RWPE1 (cell line): ENCODE measurements around the gene GBGT1.
"Not testable (repeated sequence)": the region's sequence is repeated elsewhere in the genome, so short reads cannot be mapped to it uniquely, and the experiment has no call there.

Experiments
- CTCF ChIA-PET: fragments of 350-600 bp; sonication (Branson Sonifier 250); formaldehyde crosslinking; extraction: SDS; loops from one replicate; lab custom pipeline; 2021; lab: Yijun Ruan, JAX
- POLR2A ChIA-PET: fragments of 400-600 bp; formaldehyde crosslinking; extraction: SDS; loops from one replicate; lab custom pipeline; 2020; ENCODE audit warnings: antibody characterized with exemption; ENCODE audit not compliant: low non-redundant PET; lab: Yijun Ruan, JAX
- DNase-seq: peaks from one replicate; pipeline ENCODE4 v3.0.0; 2012; ENCODE audit warnings: low spot score
- H3K27ac ChIP-seq: fragments of 450-650 bp; 2 replicates; pipeline ENCODE4 v1.5.1; 2017
- TF ChIP-seq, protein P1 (sequence below): fragments of 450-650 bp; conservative IDR thresholded peaks from 2 replicates; pipeline ENCODE4 v1.5.1; 2017; ENCODE audit warnings: low read depth, mild to moderate bottlenecking

GBGT1 gene

DNA sequence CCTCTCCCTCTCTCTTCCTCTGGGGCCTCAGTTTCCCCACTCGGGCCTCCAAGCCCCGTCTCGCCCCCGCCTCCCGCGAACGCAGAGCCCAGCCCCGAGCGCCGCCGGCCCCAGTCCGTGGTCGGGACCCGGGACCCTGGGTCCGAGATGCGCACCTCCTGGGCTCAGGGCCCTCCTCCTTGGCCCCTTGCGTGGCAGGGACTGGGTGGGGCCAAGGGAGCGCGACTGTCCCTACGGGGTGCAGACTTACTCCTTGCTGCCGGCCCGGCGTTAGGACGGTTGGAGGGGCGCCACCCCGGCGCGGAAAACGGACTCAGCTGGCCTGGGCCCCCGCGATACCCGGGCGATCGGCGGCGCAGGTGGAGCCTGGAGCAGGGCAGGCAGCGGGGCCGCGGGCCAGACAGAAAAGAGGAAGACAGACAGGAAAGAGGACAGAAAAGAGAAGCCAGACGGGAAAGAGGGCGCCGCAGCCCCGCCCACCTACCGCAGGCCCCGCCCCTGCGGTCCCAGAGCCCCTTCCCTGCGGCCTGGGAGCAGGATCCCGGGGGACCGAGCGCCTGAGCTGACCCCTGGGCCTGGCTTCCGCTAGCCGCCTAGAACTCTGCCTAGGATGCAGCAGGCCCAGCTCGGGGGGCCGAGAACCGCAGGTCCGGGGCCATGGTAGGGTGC lies at the start of gene GBGT1:
Gene GBGT1, minus strand, starts transcription at position 411 of the 669 bp plus-strand sequence. CDS start 1,502 bp downstream, outside the sequence.
- DNase-seq: no peak
- POLR2A ChIA-PET: no interaction called here
- H3K27ac ChIP-seq: no peak within 1 kb of the TSS
- TF ChIP-seq, protein P1, sequence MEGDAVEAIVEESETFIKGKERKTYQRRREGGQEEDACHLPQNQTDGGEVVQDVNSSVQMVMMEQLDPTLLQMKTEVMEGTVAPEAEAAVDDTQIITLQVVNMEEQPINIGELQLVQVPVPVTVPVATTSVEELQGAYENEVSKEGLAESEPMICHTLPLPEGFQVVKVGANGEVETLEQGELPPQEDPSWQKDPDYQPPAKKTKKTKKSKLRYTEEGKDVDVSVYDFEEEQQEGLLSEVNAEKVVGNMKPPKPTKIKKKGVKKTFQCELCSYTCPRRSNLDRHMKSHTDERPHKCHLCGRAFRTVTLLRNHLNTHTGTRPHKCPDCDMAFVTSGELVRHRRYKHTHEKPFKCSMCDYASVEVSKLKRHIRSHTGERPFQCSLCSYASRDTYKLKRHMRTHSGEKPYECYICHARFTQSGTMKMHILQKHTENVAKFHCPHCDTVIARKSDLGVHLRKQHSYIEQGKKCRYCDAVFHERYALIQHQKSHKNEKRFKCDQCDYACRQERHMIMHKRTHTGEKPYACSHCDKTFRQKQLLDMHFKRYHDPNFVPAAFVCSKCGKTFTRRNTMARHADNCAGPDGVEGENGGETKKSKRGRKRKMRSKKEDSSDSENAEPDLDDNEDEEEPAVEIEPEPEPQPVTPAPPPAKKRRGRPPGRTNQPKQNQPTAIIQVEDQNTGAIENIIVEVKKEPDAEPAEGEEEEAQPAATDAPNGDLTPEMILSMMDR: no peak
- CTCF ChIA-PET: interaction anchor here (0.6 to 1.4 kb wide), 2 partner anchors 14 to 17 kb away, joined by 3 read pairs; no protein-coding TSS in a partner anchor

DNA sequence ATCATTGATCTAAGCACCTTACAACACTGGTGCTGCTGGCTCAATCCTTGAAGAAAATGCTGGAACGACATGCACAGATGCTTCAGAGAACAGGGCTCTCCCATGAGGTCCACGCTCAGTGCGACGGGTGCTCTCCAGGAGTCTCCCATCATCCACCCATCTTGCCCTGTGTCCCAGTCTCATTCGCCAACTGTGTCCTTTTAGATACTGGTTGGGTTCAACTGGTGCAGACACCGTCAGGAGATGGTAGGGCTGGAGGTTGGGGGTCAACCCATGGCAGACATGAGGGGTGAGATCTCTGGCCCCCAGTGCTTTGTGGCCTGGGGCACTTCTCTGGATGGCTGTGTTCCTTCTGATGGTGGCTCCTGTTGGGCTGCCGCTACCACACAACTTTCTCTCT lies 46.9 kb upstream of the GBGT1 start:
- POLR2A ChIA-PET: no interaction called here
- H3K27ac ChIP-seq: no peak overlapping the region
- CTCF ChIA-PET: interaction anchor here (0.6 to 1.6 kb wide), 2 partner anchors 25 to 65 kb away, joined by 3 read pairs; no protein-coding TSS in a partner anchor
- TF ChIP-seq, protein P1: no peak
- no peak for DNase-seq

DNA sequence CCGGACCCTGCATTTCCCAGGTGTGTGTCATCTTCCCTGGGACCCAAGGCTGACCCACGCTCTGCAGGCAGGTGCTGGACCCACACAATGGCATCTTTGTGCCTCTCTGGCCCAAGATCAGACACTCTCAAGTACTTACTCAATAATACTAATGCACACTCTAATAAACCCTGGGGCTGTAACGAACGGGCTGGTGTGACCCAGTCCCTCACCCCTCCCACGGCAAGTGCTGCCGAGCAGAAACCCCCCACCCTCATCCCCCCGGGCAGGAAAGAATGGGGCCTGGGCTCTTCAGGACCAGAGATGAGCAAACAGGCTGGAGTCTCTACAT lies 46.5 kb upstream of the GBGT1 start:
- CTCF ChIA-PET: no interaction called here

DNA sequence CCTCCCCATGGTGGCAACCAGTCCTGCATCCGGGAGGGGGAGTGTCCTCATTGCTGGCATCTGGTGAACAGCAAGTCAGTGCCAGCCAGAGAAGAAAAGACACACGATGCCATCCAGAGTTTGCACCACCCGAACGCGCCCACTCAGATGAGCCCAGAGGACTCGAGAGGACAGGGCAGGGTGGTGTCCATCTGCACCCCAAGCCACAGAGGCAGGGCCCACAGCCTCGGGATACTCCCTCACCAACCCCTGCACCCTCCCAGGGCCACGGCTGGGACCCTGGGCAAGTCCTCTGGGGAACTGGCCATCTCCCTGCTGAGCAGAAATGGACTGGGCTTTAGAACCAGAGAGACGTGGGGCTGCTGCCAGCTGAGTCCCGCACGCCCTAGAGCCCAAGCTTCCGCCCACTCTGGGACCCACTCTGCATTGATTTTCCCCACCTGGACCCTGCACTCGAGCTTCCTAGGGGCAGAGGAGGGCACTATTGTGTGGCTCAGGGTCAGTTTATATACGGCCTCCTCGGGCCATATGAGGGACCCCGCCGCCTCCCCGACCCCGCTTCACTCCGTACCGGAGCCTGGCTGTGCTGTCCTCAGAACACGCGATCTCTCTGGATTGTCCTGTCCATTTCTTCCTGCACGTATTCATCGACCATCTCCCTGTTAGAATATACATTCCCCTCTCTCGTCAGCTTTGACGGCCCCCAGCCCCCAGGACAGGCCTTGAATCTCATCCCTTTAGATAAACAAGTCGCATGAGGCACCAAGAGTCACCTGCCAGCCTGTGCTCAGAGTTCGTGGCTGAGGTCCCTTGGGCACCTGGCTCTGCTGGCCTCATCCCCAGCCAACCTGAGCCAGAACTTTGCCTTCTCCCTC lies 45.9 kb upstream of the GBGT1 start:
- CTCF ChIA-PET, DNase-seq, H3K27ac ChIP-seq, POLR2A ChIA-PET: not testable (repeated sequence)

More for the DNA sequence above, 46.5 kb upstream of the GBGT1 start:
- TF ChIP-seq, protein P1: no peak
- H3K27ac ChIP-seq: no peak overlapping the region
- POLR2A ChIA-PET: no interaction called here
- no peak for DNase-seq

DNA sequence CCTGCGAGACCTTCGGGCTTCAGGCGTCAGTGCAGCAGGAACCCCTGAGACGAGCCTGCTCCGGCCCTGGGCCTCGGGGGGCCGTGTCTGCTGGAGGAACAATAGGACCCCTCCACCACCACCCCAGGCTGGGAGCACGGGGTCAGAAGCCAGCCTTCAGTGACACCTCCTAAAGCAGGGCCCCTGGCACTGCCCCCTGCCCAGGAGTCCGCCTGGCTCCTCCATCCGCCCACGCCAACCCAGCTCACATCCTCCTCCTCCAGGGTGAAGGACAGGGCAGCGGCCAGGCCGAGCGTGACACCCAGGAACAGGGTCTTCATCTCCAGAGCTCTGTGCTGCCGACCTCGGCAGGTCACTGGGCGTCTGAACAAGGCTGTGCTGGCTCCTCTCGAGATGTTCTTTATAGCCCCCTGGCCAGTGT lies 45.2 kb upstream of the GBGT1 start, which contains the start of gene OBP2B:
Gene OBP2B, minus strand, starts transcription at position 371 of the 421 bp plus-strand sequence. Its CDS starts 51 bp downstream, at position 320.
- POLR2A ChIA-PET, CTCF ChIA-PET, H3K27ac ChIP-seq, DNase-seq: not testable (repeated sequence)

DNA sequence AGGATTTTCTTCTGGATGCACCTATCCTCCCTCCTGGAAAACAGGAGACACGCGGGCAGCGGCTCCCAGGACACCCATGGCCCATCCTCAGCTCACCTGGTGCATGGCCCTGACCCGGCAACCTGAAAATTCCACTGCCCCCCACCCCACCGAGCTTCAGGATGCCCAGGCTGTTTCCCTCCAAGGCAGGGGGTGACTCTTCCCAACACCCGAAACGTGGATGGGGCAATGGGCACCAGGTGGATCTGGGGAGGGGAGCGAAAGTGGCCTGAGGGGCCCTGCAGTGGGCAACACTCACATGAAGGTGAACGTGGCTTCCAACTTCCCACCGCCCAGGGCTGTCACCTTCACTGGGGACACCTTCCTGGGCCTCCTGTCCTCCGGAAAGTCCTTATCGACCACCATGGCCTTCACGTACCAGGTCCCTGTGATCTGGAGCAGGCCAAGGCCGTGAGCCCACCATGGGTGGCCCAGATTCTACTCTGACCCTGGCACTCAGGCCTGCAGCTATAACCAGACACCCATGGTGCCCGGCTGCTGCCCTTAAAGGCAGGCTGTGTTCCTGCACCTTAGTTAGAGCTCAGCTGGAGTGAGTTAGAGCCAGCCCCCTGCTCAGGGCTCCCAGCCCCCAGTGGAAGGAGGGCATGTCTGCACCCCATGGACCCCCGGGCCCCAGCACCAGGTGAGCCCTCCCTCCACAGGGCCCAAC lies 44.6 kb upstream of the GBGT1 start:
- POLR2A ChIA-PET: interaction anchor here (0.6 kb wide), 1 partner anchor 766 kb away, joined by 4 read pairs; no protein-coding TSS in a partner anchor
- H3K27ac ChIP-seq, DNase-seq: not testable (repeated sequence)
- CTCF ChIA-PET: interaction anchor here (0.5 to 0.6 kb wide), 2 partner anchors 119 to 350 kb away, joined by 3 to 4 read pairs; no protein-coding TSS in a partner anchor

DNA sequence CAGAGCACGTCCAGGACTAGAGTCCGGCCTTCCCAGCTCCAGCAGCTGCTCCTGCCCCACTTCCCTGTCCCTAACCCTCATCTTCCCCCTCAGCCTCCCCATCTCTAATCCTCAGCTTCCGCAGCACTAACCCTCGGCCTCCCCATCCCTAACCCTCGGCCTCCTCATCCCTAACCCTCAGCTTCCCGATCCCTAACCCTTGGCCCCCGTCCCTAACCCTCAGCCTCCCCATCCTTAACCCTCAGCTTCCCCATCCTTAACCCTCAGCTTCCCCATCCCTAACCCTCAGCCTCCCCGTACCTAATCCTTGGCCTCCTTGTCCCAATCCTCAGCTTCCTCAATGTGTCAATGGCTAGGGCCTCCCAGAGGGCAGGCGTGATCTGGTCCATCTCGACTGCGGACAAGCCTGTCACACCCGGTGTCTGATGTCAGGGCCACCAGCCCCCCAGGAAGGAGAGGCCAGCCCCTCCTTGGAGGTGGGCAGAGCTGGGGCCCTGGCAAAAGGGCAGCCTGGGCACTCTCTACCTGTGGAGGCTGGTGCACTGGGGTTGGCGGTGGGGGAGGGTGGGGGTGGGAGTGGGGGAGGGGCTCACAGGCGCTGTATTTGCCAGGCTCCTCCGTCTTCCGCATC lies 43.9 kb upstream of the GBGT1 start:
- ChIA-PET POLR2A (interaction anchor here (0.6 kb wide), 1 partner anchor 35 kb away, joined by 5 read pairs; no protein-coding TSS in a partner anchor), CTCF (interaction anchor here (0.5 to 0.6 kb wide), 2 partner anchors 118 to 351 kb away, joined by 3 to 4 read pairs; no protein-coding TSS in a partner anchor)
- TF ChIP-seq, protein P1: no peak

More for the DNA sequence above, 43.9 kb upstream of the GBGT1 start:
- DNase-seq: no peak
- H3K27ac ChIP-seq: no peak overlapping the region
